HG02852 (cell line): ENCODE data around the gene PIAS1.
A peak's percentile ranks its signal among the peaks of the same experiment; 100 is the strongest.
"Not testable (repeated sequence)": the region's sequence is repeated elsewhere in the genome, so short reads cannot be mapped to it uniquely, and the experiment has no call there.

Experiments used
- ATAC-seq: cut with Tn5 transposase; IDR thresholded peaks from one replicate; pipeline ENCODE4 v1.9.1; 2021; ENCODE audit warnings: mild to moderate bottlenecking, moderate library complexity; ENCODE audit not compliant: unreplicated experiment

The PIAS1 gene

DNA sequence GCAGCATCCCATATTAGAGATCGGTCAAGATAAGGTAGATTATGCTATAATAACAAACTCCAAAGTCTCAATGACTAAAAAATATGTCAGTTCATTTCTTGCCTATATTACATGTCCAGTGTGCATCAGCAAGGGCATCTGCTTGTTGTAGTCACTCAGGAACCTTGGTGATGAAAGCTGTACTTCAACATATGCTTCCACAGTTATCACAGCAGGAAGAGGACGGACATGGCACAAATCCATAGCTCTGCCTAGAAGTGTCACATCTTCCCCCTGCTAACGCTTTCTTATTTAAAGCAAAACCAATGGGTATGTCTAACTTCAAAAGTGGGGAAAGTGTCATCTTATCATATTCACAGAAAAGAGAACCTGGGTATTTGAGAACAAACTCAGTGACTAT, 20.0 kb upstream of the PIAS1 start:
- no peak for ATAC-seq

DNA sequence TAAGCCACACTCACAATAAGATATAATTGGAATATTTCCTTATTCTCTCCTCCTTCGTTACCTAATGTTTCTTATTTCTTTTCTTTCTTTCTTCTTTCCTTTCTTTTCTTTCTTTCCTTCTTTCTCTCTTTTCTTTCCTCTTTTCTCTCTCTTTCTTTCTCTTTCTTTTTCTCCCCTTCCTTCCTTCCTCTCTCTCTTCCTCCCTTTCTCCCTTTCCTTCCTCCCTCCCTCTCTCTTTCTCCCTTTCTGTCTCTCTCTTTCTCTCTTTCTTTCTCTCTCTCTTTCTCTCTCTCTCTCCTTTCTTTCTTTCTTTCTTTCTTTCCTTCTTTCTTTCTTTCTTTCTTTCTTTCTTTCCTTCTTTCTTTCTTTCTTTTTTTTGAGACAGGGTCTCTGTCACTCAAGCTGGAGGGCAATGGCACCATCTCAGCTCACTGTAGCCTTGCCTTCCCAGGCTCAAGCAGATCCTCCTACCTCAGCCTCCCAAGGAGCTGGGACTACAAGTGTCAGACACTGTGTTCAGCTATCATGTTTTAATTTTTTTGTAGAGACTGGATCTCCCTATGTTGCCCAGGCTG, 19.3 kb upstream of the PIAS1 start:
- ATAC-seq, result no peak

DNA sequence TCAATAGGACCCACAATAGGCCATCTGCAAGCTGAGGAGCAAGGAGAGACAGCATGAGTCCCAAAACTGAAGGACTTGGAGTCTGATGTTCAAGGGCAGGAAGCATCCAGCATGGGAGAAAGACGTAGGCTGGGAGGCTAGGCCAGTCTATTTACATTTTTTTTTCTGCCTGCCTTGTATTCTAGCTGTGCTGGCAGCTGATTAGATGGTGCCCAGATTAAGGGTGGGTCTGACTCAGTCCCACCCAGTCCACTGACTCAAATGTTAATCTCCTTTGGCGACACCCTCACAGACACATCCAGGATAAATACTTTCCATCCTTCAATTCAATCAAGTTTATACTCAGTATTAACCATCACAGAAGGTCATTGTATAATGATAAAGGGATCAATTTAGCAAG, 15.9 kb upstream of the PIAS1 start:
- no peak for ATAC-seq

DNA sequence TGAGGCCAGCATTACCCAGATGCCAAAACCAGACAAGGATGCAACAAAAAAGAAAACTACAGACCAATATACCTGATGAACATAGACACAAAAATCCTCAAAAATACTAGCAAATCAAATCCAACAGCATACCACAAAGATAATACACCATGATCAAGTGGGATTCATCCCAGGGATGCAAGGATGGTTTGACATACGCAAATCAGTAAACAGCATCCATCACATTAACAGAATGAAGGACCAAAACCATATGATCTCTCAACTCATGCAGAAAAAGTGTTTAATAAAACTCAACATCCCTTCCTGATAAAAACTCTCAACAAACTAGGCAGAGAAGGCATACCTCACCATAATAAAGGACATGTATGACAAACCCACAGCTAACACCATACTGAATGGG, 14.0 kb upstream of the PIAS1 start:
- ATAC-seq, result no peak

DNA sequence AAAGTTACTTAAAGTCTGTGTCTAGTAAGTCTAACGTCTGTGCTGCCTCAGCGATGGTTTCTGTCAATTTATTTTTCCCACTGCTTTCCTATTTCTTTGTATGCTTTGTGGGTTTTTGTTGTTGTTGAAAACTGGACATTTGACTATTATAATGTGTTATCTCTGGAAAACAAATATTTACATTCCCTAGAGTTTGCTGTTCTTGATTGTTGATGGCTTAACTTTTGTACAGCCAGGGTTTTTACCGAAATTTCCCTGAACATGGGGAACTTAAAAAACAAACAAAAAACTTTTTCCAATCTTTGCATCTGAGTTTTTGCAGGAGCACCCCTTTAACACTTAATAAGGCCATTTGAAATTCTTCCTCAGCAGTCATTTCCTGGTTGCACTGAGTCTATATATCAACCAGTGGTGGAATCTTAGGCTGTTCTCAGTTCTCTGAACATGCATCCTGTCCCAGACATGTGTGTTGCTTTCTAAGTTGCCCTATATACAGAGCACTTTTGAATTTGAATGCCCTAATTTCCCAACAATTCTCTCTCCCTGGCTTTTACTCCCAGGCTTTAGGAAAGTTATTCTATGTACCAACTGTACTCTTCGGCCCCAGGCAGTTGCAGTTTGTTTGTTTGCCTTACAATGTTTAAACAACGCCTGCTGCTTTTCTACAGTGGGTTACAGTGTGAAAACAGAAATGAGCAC, 11.8 kb upstream of the PIAS1 start:
- no peak for ATAC-seq

DNA sequence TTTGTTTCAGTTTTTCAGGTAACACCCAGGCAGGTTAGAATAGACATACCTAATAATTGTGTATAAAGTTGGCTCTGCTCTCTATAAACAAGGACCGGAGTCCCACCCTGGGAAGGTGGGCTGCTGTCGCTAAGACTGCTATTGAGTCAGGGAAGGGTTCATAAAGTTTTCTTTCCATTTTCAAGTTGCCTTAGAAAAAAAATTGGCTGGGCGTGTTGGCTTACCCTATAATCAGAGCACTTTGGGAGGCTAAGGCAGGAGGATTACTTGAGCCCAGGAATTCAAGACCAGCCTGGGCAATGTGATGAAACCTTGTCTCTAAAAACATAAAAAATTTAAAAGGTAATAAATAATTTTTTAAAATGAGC, 11.3 kb upstream of the PIAS1 start:
- ATAC-seq, result no peak

DNA sequence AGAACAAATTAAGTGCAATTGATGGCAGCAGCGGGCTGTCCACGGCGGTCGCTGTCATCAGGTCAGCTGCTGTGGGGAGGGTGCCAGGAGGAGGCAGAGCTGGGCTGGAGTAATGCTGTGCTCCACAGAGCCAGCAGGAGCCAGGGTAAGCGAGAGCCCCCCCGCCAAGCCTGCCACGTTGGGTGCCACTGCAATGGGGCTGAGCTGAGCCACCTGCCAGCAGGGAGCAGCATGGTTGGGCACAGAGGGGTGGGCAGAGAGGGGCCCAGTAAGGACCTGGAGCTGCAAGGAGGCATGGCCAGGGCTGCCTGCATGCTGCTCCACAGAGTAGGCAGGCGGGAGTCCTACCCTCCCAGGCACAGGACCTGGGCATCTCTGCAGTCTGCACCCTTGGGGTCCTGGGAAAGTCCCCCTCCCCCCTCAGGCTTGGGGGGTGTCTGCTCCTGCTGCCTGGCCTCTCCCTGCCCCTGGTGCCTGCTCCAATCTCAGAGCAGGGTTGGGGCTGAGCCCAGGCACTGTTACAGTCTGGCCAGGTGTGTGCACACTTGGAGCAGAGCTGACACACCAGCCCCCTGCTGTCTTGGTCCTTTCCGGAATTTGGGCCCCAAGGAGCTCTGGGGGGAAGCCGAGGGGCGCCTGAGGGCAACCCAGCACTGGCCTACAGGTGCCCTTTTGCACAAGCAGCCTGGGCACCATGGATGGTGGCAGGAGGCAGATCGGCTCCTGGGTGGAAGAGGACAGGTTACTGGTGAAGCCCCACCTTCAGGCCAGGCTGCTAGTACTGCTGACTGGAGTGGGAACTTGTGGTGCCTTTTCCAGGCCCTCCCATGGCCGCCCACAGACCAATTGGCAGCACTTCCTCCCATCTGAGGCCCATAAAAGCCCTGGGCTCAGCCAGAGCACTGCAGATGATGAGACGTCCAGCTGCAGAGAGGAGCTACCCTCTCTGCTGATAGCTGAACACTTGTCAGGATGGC, 8.5 kb upstream of the PIAS1 start:
- no peak for ATAC-seq

DNA sequence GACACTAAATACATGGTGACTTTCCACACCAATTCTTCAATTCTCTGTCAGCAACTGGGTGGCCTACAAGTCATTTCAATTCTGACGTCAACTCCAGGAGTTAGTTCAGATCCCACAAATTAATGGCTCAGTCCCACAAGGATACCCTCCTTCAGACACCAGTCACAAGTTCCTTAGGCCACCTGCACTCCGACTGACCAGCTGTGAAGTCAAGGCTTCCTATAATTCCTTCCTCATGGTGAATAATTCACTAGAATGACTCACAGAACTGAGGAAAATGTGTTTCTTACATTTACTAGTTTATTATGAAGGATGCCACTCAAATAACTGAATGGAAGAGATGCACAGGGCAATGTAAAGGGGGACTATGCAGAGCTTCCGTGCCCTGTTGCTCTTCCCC, 6.3 kb upstream of the PIAS1 start:
- ATAC-seq, result no peak

DNA sequence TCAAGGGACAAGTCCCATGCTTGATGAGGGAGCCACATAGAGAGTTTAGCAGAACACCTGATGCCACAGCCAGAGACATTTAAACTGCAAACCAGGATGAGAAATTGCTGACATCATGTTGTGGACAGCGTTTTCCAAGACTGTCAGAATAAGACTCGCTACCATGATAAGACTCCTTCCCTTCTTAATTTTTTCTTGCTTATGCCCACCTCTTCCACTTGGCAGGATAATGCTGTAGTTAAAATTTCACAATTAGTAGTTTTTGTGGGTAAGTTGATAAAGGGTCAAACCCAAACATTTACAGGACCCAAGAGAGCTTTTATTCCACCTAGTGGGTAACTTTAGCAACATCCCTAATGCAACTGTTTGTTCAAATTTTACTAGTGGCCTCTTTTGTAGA, 3.0 kb upstream of the PIAS1 start:
- ATAC-seq, result no peak

DNA sequence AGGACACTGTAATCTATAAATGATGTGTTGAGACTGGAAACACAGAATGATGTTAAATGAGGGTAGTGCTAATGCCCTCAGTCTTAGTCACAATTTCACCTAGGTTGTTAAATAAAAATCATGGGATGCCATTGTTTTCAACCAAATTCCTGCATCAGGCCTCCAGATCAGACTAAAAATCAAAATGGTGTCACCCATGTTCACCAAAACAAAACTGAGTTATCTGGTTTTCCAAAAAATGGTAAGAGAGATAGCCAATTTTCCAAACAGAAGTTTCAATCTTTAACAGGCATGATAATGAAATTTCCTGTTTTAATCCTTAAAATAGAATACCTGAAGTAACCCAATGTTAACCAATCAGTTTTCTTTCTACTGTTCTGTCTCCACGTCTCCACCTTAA, 2.2 kb upstream of the PIAS1 start:
- ATAC-seq, result no peak

DNA sequence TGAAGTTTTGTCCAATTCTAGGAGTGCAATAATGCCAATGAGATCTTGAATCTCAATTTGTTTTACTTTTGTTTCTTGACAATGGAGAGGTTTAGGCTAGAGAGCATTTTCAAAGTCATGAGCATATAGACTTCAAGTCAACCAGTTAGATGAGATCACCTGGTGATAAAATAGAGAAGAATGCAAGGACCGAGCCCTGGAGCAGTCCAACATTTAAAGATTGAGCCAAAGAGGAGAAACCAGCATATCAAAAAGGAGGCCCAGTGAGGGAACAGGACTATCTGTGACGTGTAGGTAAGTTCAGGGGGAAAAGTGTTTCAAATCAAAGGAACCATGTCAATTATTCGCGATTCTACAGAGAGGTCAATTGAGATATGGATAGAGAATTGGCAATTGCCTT, 1.7 kb upstream of the PIAS1 start:
- no peak for ATAC-seq

DNA sequence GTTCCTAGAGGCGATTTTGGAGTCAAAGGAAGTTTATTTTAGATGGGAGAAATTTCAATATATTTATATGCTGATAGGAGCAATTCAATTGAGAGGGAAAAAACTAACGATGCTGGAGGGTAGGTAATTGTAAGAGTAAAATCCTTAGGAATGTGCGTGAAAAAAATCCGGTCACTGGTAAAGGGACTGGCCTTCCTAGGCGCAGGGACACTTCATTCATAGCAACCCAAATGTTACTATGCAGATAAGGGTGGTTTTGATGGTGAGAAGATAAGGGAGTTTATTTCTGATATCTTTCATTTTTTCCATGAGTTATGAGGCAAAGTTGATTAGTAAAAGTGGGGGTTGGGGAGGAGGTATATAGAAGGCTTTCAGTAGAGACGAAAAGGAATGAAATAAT, 1.1 kb upstream of the PIAS1 start:
- no peak for ATAC-seq

DNA sequence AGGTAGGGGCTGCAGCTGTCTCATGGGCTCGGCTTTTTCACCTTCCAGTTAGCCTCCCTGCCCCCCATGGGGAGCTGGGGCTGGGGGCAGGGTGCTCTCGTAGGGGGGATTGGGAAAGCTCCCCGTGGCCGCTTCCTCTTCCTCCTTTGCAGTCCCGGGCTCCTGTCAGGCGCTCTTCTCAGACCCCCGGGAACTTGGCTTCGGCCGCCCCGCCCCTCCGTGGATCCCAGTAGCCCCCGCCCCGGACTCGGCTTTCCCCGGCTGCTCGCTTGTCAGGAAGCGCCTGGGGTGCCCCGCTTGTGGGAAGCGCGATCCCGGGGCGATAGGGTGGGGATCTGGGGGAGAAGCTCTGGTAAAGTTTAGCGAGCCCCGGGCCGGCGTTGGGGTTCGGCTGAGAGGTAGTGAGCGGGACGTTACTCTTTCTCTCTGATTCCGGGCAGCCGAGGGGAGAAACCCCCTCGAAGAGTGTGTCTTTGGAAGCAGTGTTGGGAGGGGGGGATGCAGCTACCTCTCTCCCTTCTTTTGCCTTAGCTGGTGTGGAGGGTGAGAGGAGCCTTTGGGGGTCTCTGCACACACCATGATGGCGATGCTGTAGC, 611 bp downstream of the PIAS1 start:
- ATAC-seq, result peak; percentile 27

DNA sequence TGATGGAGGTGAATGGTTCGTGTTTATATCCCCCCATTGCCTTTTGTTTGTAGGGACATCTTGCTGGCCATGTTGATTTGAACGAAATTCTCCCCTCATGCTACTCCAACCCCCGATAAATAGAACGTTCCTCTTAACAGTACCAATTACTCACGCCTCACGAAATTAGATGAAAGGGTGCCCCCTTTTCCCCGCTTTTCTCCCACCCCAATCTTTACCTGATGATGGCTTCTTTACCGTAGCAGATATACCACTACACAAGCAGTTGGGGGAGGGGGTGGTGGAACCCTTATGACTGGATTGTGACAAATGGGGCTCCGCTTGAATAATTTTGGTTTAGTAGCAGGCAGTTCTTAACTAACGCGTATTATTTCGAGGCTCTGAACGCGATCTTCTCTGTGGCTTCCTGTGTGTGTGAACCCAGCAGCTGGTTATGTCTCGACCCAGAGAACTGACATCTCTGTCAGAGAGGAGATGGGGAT, 1.1 kb downstream of the PIAS1 start:
- peak; percentile 37 for ATAC-seq

DNA sequence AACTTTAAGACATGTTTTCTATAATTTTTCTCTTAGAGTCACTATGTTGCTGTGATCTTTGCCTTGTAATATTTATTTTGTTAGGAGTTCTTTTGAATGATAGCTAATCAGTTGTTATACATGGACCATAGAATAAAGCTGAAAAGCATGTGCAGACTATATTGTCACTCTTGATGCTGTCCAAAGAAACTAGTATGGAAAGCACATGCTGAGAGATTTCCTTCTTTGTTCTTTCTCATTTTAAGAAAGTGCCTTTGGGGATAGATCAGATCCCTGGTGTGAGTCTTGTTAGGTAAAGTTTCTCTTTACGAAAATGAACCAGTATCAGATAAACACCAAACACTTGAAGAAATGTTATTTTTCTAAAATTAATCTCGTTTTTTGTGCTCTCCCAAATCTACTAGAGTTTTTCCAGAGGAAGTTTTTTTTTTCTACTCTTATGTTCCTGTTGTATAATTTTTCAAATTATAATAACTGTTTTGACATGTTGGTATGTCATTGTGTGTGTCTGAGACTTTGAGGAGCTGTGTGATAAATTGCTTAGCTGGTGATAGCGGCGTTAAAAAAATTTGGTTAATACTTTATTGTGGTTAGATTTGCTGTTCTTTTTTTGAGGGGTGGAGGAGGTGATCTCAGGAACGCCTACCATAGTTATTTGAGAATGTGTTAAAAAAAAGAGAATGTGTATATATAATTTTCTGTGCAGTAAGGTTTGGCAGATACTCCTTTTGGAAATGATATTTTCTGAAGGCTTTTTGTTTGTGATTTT, 2.2 kb downstream of the PIAS1 start:
- no peak for ATAC-seq

DNA sequence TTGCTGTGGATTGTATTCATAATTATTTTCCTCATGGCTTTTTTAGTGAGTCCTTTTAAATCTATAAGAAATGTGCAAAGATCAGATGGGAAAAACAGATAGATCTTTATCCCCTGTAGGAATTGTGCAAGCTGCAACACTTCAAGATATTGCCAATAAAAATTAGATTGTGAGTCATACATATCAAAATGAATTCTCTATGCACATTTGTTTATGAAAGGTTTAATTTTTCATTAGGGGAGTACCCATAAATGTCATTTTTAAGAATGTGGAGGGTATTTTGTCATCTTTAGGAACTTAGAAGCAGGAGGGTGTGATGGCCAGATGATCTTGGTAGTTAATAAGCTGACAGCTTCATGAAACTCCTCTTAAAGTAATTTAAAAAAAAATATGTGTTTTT, 2.9 kb downstream of the PIAS1 start:
- ATAC-seq, result no peak

DNA sequence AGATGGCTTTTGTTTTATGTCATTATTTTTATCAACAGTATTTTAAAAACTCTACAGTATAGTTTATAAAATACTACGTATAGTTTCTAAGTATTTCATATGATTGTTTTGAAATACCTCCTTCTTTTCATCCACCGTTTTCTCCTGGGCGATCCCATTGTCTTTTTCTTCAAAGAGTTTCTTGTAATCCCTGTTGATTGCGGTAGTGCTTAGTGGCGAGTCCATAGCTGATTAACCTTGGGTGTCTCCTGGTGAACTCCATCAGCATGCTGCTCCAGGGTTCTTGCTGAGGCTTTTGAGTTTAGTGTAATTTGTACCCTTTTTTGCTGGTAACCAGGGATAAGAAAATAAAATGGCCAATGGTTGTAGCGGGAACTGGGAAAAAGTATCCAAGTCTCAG, 3.6 kb downstream of the PIAS1 start:
- no peak for ATAC-seq

DNA sequence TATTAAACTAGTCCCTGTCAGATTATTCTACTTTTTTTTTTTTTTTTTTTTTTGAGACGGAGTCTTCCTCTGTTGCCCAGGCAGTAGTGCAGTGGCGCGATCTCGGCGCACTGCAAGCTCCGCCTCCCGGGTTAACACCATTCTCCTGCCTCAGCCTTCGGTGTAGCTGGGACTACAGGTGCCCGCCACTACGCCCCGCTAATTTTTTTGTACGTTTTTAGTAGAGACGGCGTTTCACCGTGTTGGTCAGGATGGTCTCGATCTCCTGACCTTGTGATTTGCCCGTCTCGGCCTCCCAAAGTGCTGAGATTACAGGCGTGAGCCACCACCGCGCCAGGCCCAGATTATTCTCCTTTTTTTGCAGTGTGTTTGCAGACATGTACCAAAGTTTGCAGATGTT, 4.9 kb downstream of the PIAS1 start:
- ATAC-seq, result not testable (repeated sequence)

DNA sequence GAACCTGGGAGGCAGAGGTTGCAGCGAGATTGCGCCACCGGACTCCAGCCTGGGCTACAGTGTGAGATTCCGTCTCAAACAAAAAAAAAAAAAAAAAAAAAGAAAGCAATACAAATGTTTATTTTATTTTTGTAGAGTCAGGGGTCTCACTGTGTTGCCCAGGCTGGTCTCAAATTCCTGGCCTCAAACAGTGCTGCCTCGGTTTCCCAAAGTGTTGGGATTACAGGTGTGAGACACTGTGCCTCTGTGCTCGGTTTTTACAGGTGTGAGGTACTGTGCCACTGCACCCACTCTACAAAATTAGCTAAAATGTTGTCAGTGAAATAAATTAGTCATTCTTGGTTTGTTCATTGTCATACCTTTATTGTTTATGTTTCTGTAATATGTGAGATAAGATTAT, 5.5 kb downstream of the PIAS1 start:
- no peak for ATAC-seq

DNA sequence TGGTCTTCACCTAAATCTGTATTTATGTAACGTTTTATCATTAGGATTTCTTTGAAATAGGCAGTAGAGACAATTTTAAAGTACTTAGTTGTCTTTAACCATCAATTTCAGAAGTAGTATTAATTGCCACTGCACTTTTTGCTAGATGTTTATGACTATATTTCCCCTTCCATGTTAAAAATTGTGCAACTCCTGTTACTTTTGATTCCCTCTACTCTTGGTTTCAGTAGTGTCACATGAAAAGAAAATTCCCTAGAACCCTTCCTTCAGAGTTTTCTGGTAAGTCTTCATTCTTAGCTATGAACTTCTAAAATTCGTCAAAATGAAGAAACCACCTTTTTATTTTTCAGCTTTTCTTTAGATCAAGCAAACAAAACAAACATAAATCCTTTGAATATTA, 7.1 kb downstream of the PIAS1 start:
- no peak for ATAC-seq

DNA sequence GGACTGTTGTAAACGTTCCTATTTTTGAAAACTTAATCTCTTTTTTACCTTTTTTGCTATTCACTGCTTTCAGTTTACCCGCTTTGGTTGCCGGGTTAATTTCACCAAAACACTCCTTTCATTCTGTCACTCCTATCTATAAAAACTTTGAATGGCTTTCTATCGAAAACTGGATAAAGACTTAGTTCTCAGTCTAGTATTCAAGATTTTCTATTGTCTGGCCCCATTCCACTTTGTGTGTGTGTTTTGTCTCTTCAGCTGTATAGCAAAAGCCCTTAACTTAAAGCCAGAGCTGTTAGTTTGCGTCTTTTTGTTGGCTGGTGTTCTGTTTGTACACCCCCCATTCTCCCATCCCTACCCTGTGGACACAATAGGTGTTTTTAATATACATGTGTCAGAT, 7.5 kb downstream of the PIAS1 start:
- ATAC-seq, result no peak
